ENCODE data around the gene CALHM5.

CALHM5 gene

GRCh38 chr6:116512111-116512559, 696 bp downstream of the CALHM5 start:
- no peak for DNase-seq (ENCODE audit: low read depth)
- no peak overlapping the region for H3K4me3 ChIP-seq (ENCODE audit: low read depth, low read length)
- no peak for TF ChIP-seq CTCF (IDR thresholded peaks at IDR 0.05; ENCODE audit: low read depth, low read length)
- TF ChIP-seq MAX (IDR thresholded peaks at IDR 0.05; ENCODE audit: low read depth, low read length) = no peak
- TF ChIP-seq POLR2A (IDR thresholded peaks at IDR 0.05; ENCODE audit: extremely low read depth, insufficient read length) = no peak
- TF ChIP-seq MYC (IDR thresholded peaks at IDR 0.05; ENCODE audit: low read depth, low read length) = no peak

- TF ChIP-seq POLR2A (IDR thresholded peaks at IDR 0.05; ENCODE audit: extremely low read depth, insufficient read length) (no peak), CTCF (IDR thresholded peaks at IDR 0.05; ENCODE audit: low read depth, low read length) (no peak)
- no peak overlapping the region for H3K4me3 ChIP-seq (ENCODE audit: low read depth, low read length)
- DNase-seq (ENCODE audit: low read depth) = no peak
These were observed 1.3 kb downstream of the CALHM5 start for GRCh38 chr6:116512734-116513133.

- no peak overlapping the region for H3K4me3 ChIP-seq (ENCODE audit: low read depth, low read length)
- no peak for DNase-seq (ENCODE audit: low read depth)
- TF ChIP-seq CTCF (IDR thresholded peaks at IDR 0.05; ENCODE audit: low read depth, low read length) = no peak
- no peak for TF ChIP-seq MYC (IDR thresholded peaks at IDR 0.05; ENCODE audit: low read depth, low read length)
- TF ChIP-seq POLR2A (IDR thresholded peaks at IDR 0.05; ENCODE audit: extremely low read depth, insufficient read length) = no peak
- no peak for TF ChIP-seq MAX (IDR thresholded peaks at IDR 0.05; ENCODE audit: low read depth, low read length)
These were observed 1.9 kb downstream of the CALHM5 start for GRCh38 chr6:116513224-116513875.

- H3K4me3 ChIP-seq (ENCODE audit: low read depth, low read length) = no peak overlapping the region
- no peak for DNase-seq (ENCODE audit: low read depth)
- no peak for TF ChIP-seq MAX (IDR thresholded peaks at IDR 0.05; ENCODE audit: low read depth, low read length)
- no peak for TF ChIP-seq CTCF (IDR thresholded peaks at IDR 0.05; ENCODE audit: low read depth, low read length)
- no peak for TF ChIP-seq MYC (IDR thresholded peaks at IDR 0.05; ENCODE audit: low read depth, low read length)
- no peak for TF ChIP-seq POLR2A (IDR thresholded peaks at IDR 0.05; ENCODE audit: extremely low read depth, insufficient read length)
These were observed 2.7 kb downstream of the CALHM5 start for GRCh38 chr6:116514111-116514510.

- TF ChIP-seq POLR2A (IDR thresholded peaks at IDR 0.05; ENCODE audit: extremely low read depth, insufficient read length) = no peak
- no peak for TF ChIP-seq MAX (IDR thresholded peaks at IDR 0.05; ENCODE audit: low read depth, low read length)
- TF ChIP-seq CTCF (IDR thresholded peaks at IDR 0.05; ENCODE audit: low read depth, low read length) = no peak
- no peak for TF ChIP-seq MYC (IDR thresholded peaks at IDR 0.05; ENCODE audit: low read depth, low read length)
These were observed 3.7 kb downstream of the CALHM5 start for GRCh38 chr6:116515141-116515540.

More at GRCh38 chr6:116515141-116515540, 3.7 kb downstream of the CALHM5 start:
- H3K4me3 ChIP-seq (ENCODE audit: low read depth, low read length) = no peak overlapping the region
- DNase-seq (ENCODE audit: low read depth) = no peak
